GM13977 (cell line): Measurements from ENCODE around the gene RPL10A.

ENCODE experiments used
- DNase-seq: peaks from one replicate; pipeline ENCODE4 v3.0.0; 2012; ENCODE audit warnings: low spot score
- CTCF ChIP-seq: IDR thresholded peaks from 2 replicates; pipeline ENCODE4 v1.5.1; 2012; ENCODE audit warnings: mild to moderate bottlenecking, control low read depth; ENCODE audit not compliant: insufficient read depth; ENCODE audit errors: extremely low read depth, missing control alignments
- in situ Hi-C: fragments of 300-500 bp; cut with MboI; formaldehyde crosslinking; loops from one replicate; pipeline ENCODE4 v1.12.0; 2022; ENCODE audit warnings: low sequenced_read_pairs, low pct_unique_long_range_greater_than_20kb, mixed read lengths, inconsistent platforms; ENCODE audit not compliant: unreplicated experiment

Gene RPL10A

GRCh38 chr6:35480176-35480575 lies 12.0 kb downstream of the RPL10A start:
- TF ChIP-seq CTCF = no peak
- in situ Hi-C loops = no loop called here
- no peak for DNase-seq

- DNase-seq = no peak
- in situ Hi-C loops = no loop called here
- TF ChIP-seq CTCF = no peak
These were observed 13.0 kb downstream of the RPL10A start for GRCh38 chr6:35481226-35481625.

- DNase-seq = no peak
- in situ Hi-C loops = no loop called here
- TF ChIP-seq CTCF = no peak
These were observed 14.9 kb downstream of the RPL10A start for GRCh38 chr6:35483062-35483461.

- DNase-seq = no peak
- in situ Hi-C loops = no loop called here
- no peak for TF ChIP-seq CTCF
These were observed 15.3 kb downstream of the RPL10A start for GRCh38 chr6:35483490-35483889.

- no peak for TF ChIP-seq CTCF
- in situ Hi-C loops = no loop called here
- no peak for DNase-seq
These were observed 15.9 kb downstream of the RPL10A start for GRCh38 chr6:35483893-35484645.

GRCh38 chr6:35484921-35485392 lies 16.8 kb downstream of the RPL10A start:
- in situ Hi-C loops = no loop called here
- DNase-seq = no peak
- no peak for TF ChIP-seq CTCF
